MV-4-11 (cell line): Measurements from ENCODE around the gene FAM193A.
A peak's percentile ranks its signal among the peaks of the same experiment; 100 is the strongest.
"Not testable (repeated sequence)": the region's sequence is repeated elsewhere in the genome, so short reads cannot be mapped to it uniquely, and the experiment has no call there.

Experiments used
- DNase-seq: peaks from one replicate; lab custom pipeline; 2025; lab: John Stamatoyannopoulos, UW

FAM193A gene

GRCh38 chr4:2650276-2650675, 113.8 kb downstream of the FAM193A start:
- DNase-seq = no peak

GRCh38 chr4:2651546-2651945, 115.1 kb downstream of the FAM193A start:
- no peak for DNase-seq

- DNase-seq = no peak
Observed at GRCh38 chr4:2651998-2652397, 115.6 kb downstream of the FAM193A start.

- no peak for DNase-seq
Observed at GRCh38 chr4:2652415-2653160, 116.1 kb downstream of the FAM193A start.

GRCh38 chr4:2660596-2661211, 124.3 kb downstream of the FAM193A start:
- DNase-seq = no peak

- DNase-seq = peak; percentile 57
Observed at GRCh38 chr4:2662598-2662997, 126.2 kb downstream of the FAM193A start.

- no peak for DNase-seq
Observed at GRCh38 chr4:2663275-2663674, 126.8 kb downstream of the FAM193A start.

- no peak for DNase-seq
Observed at GRCh38 chr4:2666722-2667247, 130.3 kb downstream of the FAM193A start.

- DNase-seq = no peak
Observed at GRCh38 chr4:2667428-2667827, 131.0 kb downstream of the FAM193A start.

GRCh38 chr4:2671267-2671895, 134.9 kb downstream of the FAM193A start:
- no peak for DNase-seq

GRCh38 chr4:2672082-2672481, 135.6 kb downstream of the FAM193A start:
- DNase-seq = no peak

- DNase-seq = peak; percentile 70
Observed at GRCh38 chr4:2672700-2673099, 136.3 kb downstream of the FAM193A start.

- DNase-seq = no peak
Observed at GRCh38 chr4:2673157-2673556, 136.7 kb downstream of the FAM193A start.

- not testable (repeated sequence) for DNase-seq
Observed at GRCh38 chr4:2679762-2680161, 143.3 kb downstream of the FAM193A start.

- no peak for DNase-seq
Observed at GRCh38 chr4:2684486-2684885, 148.0 kb downstream of the FAM193A start.

GRCh38 chr4:2685541-2685940, 149.1 kb downstream of the FAM193A start:
- DNase-seq = no peak

GRCh38 chr4:2686379-2687265, 150.2 kb downstream of the FAM193A start:
- DNase-seq = no peak

GRCh38 chr4:2688281-2688680, 151.8 kb downstream of the FAM193A start:
- DNase-seq = no peak

GRCh38 chr4:2688697-2689096, 152.2 kb downstream of the FAM193A start:
- DNase-seq = no peak

GRCh38 chr4:2689114-2689513, 152.7 kb downstream of the FAM193A start:
- no peak for DNase-seq

GRCh38 chr4:2689825-2690700, 153.6 kb downstream of the FAM193A start:
- DNase-seq = no peak
